PC-3 (cell line): ENCODE data around the gene NRIP1. TPM values are rescaled to one million over a fixed set of nuclear protein-coding genes. Genes with fewer than 3 reads are reported as not detected.
A peak's percentile ranks its signal among the peaks of the same experiment; 100 is the strongest.

Source experiments
- ATAC-seq: fragments of 200-7000 bp; cut with Tn5 transposase; 2 replicates; pipeline ENCODE4 v1.9.1; 2020; ENCODE audit warnings: mild to moderate bottlenecking, moderate library complexity
- BruUV-seq: library from RNA; stranded (reverse); fragments of 400-500 nt; replicated peaks from 2 replicates; lab custom pipeline; 2021; lab: Mats Ljungman, UMichigan
- CTCF ChIA-PET: fragments of 300-600 bp; sonication (Branson Sonifier 250); formaldehyde crosslinking; loops from one replicate; lab custom pipeline; 2022; ENCODE audit warnings: antibody characterized with exemption; lab: Charles Lee
- POLR2A ChIA-PET: fragments of 300-600 bp; sonication (Branson Sonifier 250); formaldehyde crosslinking; loops from one replicate; lab custom pipeline; 2022; ENCODE audit warnings: antibody characterized with exemption; ENCODE audit not compliant: unreplicated experiment; lab: Charles Lee
- DNase-seq: peaks from one replicate; pipeline ENCODE4 v3.0.0-alpha.2; 2015
- H2AFZ ChIP-seq: fragments of 300-600 bp; sonication (generic); 2 replicates; pipeline ENCODE4 v1.6.0; 2016; ENCODE audit warnings: antibody characterized with exemption, low read length
- H3F3A ChIP-seq: fragments of 300-600 bp; sonication (generic); one replicate; pipeline ENCODE4 v1.6.0; 2017; ENCODE audit warnings: antibody characterized with exemption, low read length, control low read depth, mild to moderate bottlenecking; ENCODE audit not compliant: unreplicated experiment
- H3K27ac ChIP-seq: fragments of 300-600 bp; sonication (generic); 2 replicates; pipeline ENCODE4 v1.5.1; 2016; ENCODE audit warnings: mild to moderate bottlenecking, low read length
- H3K27me3 ChIP-seq: fragments of 300-600 bp; sonication (generic); 2 replicates; pipeline ENCODE4 v1.6.1; 2016; ENCODE audit warnings: low read length, mixed read lengths
- H3K36me3 ChIP-seq: fragments of 300-600 bp; sonication (generic); 2 replicates; pipeline ENCODE4 v1.6.1; 2016; ENCODE audit warnings: low read depth, mixed run types, low read length, mixed read lengths
- H3K4me1 ChIP-seq: fragments of 300-600 bp; sonication (generic); 2 replicates; pipeline ENCODE4 v1.5.1; 2016; ENCODE audit warnings: low read length; ENCODE audit not compliant: insufficient read depth
- H3K4me2 ChIP-seq: fragments of 300-600 bp; sonication (generic); 2 replicates; pipeline ENCODE4 v1.6.0; 2016; ENCODE audit warnings: low read length
- H3K4me3 ChIP-seq: fragments of 300-600 bp; sonication (generic); 2 replicates; pipeline ENCODE4 v1.5.1; 2016; ENCODE audit warnings: mild to moderate bottlenecking, low read length, mixed read lengths
- H3K79me2 ChIP-seq: fragments of 300-600 bp; sonication (generic); 2 replicates; pipeline ENCODE4 v1.6.1; 2017; ENCODE audit warnings: low read length, mixed read lengths
- H3K9ac ChIP-seq: fragments of 300-600 bp; sonication (generic); 2 replicates; pipeline ENCODE4 v1.6.0; 2016; ENCODE audit warnings: mild to moderate bottlenecking, low read length
- H3K9me2 ChIP-seq: fragments of 300-600 bp; sonication (generic); replicated peaks from 2 replicates; pipeline ENCODE4 v1.6.1; 2016; ENCODE audit warnings: mixed run types, low read length, mixed read lengths
- H3K9me3 ChIP-seq: fragments of 300-600 bp; sonication (generic); 2 replicates; pipeline ENCODE4 v1.6.1; 2016; ENCODE audit warnings: low read length, mixed read lengths
- H4K20me1 ChIP-seq: fragments of 300-600 bp; sonication (generic); 2 replicates; pipeline ENCODE4 v1.6.1; 2016; ENCODE audit warnings: low read length, mixed read lengths
- EZH2 ChIP-seq: fragments of 300-600 bp; sonication (generic); IDR thresholded peaks from one replicate; pipeline ENCODE4 v1.6.1; 2017; ENCODE audit warnings: antibody characterized with exemption, mild to moderate bottlenecking, low read length; ENCODE audit not compliant: unreplicated experiment
- EZH2phosphoT487 ChIP-seq: fragments of 300-600 bp; sonication (generic); IDR thresholded peaks from 2 replicates; pipeline ENCODE4 v1.6.1; 2018; ENCODE audit warnings: mild to moderate bottlenecking, antibody characterized with exemption, low read length, borderline replicate concordance
- intact Hi-C: fragments of 100-400 bp; cut with micrococcal nuclease; formaldehyde crosslinking; loops from 2 replicates; pipeline ENCODE4 v1.9.0; 2023
- total RNA-seq: library from RNA; depleted of rRNA; stranded (reverse); fragments of >200 nt; gene quantifications from 2 replicates; pipeline ENCODE4 v1.2.3, GENCODE V29; 2014
- TF ChIP-seq, protein P1 (sequence below): fragments of 300-600 bp; sonication (generic); conservative IDR thresholded peaks from 2 replicates; pipeline ENCODE4 v1.5.1; 2017; ENCODE audit warnings: antibody characterized with exemption, low read depth, mild to moderate bottlenecking, low read length

The NRIP1 gene
- total RNA-seq, 1 experiment from 2014 or later, result 69.2 TPM

DNA sequence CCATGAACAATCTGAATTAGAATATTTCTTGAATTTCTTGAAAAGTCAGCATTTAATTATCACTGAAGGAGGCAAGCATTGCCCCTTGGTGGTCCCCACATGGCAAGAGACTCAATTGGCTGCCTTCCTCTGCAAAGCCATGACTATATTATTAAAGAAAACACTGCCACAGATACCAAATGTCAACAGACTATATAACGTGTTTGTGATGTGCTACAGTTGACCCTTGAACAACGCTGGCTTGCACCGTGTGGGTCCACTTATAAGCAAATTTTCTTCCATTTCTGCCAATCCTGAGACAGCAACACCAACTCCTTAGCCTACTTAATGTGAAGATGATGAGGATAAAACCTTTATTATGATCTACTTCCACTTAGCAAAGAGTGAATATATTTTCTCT is 66.5 kb downstream of the NRIP1 start:
- no peak overlapping the region for H3K9ac ChIP-seq
- H2AFZ ChIP-seq, result no peak overlapping the region
- H3K9me3 ChIP-seq, result no peaks in the 10 kb centered on the region
- POLR2A ChIA-PET, result interaction anchor here (0.5 kb wide), 1 partner anchor 12 kb away, joined by 3 read pairs; no protein-coding TSS in a partner anchor
- H3K4me1 ChIP-seq, result peaks cover 30% of the 10 kb centered on the region; the same call in 1 of the 2 replicates
- H3K79me2 ChIP-seq, result peaks cover 97% of the 10 kb centered on the region
- TF ChIP-seq, protein P1, sequence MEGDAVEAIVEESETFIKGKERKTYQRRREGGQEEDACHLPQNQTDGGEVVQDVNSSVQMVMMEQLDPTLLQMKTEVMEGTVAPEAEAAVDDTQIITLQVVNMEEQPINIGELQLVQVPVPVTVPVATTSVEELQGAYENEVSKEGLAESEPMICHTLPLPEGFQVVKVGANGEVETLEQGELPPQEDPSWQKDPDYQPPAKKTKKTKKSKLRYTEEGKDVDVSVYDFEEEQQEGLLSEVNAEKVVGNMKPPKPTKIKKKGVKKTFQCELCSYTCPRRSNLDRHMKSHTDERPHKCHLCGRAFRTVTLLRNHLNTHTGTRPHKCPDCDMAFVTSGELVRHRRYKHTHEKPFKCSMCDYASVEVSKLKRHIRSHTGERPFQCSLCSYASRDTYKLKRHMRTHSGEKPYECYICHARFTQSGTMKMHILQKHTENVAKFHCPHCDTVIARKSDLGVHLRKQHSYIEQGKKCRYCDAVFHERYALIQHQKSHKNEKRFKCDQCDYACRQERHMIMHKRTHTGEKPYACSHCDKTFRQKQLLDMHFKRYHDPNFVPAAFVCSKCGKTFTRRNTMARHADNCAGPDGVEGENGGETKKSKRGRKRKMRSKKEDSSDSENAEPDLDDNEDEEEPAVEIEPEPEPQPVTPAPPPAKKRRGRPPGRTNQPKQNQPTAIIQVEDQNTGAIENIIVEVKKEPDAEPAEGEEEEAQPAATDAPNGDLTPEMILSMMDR, result no peak
- no peak for TF ChIP-seq EZH2
- TF ChIP-seq EZH2phosphoT487, result no peak
- H3F3A ChIP-seq, result peaks cover 4% of the 10 kb centered on the region
- peaks cover 11% of the 10 kb centered on the region; the same call in 1 of the 2 replicates for H4K20me1 ChIP-seq
- H3K4me3 ChIP-seq, result no peak overlapping the region
- BruUV-seq, result no TSS peak
- peaks cover 29% of the 10 kb centered on the region for H3K36me3 ChIP-seq
- no peak overlapping the region for H3K27ac ChIP-seq
- H3K4me2 ChIP-seq, result no peak overlapping the region
- H3K27me3 ChIP-seq, result no peaks in the 10 kb centered on the region
- ATAC-seq (no peak), DNase-seq (no peak)
- H3K9me2 ChIP-seq, result no peaks in the 10 kb centered on the region
- CTCF ChIA-PET, result no interaction called here
- intact Hi-C loops, result no loop called here

DNA sequence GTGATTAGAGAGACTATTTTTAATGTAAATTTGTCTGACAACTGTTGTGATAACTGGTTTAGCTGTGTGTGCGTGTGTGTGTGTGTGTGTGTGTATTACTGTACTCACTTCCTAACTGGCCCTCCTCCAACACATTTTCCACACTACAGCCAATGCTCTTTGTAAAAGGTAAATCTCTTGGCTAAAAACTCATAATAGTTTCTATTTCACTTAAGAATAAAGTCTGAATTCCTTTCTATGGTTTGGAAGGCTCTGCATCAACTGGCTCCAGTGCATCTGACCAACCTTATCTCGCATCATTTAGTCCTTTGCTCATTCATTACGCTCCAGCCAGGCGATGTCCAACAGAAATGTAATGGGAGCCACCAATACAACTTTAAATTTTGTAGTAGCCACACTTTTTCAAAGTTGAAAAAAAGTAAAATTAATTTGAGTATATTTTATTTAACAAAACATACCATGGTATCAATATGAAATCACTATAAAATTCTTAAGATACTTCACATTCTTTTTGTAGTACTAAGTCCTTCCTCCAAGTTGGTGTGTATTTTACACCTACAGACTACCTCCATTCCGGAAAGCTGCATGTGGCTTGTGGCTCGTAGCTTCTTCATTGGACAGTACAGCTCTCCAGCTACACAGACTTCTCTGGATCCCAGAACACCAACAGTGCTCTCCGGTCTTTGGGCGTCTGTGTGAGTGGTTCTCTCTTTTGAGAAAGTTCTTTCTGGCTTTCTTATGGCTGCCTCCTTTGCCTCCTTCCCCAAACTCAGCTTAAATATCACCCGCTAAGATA is 68.9 kb downstream of the NRIP1 start:
- H3K4me2 ChIP-seq, result peak overlapping the region; percentile 12; the same call in 1 of the 2 replicates
- no TSS peak for BruUV-seq
- peaks cover 3% of the 10 kb centered on the region; the same call in 1 of the 2 replicates for H4K20me1 ChIP-seq
- H2AFZ ChIP-seq, result no peak overlapping the region
- ChIA-PET CTCF (no interaction called here), POLR2A (no interaction called here)
- ATAC-seq, result peak; percentile 50
- no peak overlapping the region for H3K4me3 ChIP-seq
- peaks cover 29% of the 10 kb centered on the region; the same call in 1 of the 2 replicates for H3K4me1 ChIP-seq
- H3K27me3 ChIP-seq, result no peaks in the 10 kb centered on the region
- H3K79me2 ChIP-seq, result peaks cover 97% of the 10 kb centered on the region
- no peak for TF ChIP-seq EZH2phosphoT487
- H3K9ac ChIP-seq, result no peak overlapping the region
- peak; percentile 56 for DNase-seq
- H3F3A ChIP-seq, result peaks cover 4% of the 10 kb centered on the region
- peaks cover 42% of the 10 kb centered on the region for H3K36me3 ChIP-seq
- H3K9me2 ChIP-seq, result no peaks in the 10 kb centered on the region
- intact Hi-C loops, result no loop called here
- H3K27ac ChIP-seq, result no peak overlapping the region
- no peaks in the 10 kb centered on the region for H3K9me3 ChIP-seq

DNA sequence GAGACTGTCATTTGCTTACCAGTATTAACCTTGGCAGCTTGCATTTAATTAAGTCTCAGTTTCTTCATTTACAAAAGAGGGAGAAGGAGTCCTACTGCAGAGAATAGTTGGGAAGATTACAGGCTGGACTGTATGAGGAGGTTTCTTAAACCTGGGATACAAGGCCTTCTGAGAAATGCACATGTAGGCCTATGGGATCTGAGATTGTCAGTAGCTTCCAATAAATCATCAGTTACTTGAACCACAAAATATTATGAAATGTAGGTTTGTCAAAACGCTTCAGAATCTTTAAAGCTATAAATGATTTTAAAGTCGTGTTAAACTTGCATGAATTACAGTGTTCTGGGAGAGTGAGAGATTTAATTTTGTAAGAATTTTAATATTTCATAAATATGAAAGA is 69.6 kb downstream of the NRIP1 start:
- CTCF ChIA-PET, result no interaction called here
- Histone ChIP-seq H3F3A (peaks cover 4% of the 10 kb centered on the region), H3K27ac (no peak overlapping the region), H3K36me3 (peaks cover 49% of the 10 kb centered on the region), H3K4me3 (no peak overlapping the region), H3K9me2 (no peaks in the 10 kb centered on the region), H3K79me2 (peaks cover 97% of the 10 kb centered on the region), H3K27me3 (no peaks in the 10 kb centered on the region), H2AFZ (no peak overlapping the region), H3K4me2 (no peak overlapping the region), H3K9ac (no peak overlapping the region), H3K9me3 (no peaks in the 10 kb centered on the region), H3K4me1 (peaks cover 22% of the 10 kb centered on the region; the same call in 1 of the 2 replicates), H4K20me1 (no peaks in the 10 kb centered on the region)
- TF ChIP-seq EZH2, result no peak
- TF ChIP-seq, protein P1, result no peak
- no peak for TF ChIP-seq EZH2phosphoT487
- ATAC-seq (no peak), DNase-seq (no peak)
- POLR2A ChIA-PET, result no interaction called here
- BruUV-seq, result no TSS peak
- intact Hi-C loops, result no loop called here
